GM06990 (cell line): ENCODE data around the gene OBSCN.
A peak's percentile ranks its signal among the peaks of the same experiment; 100 is the strongest.

Experiments used
- DNase-seq: peaks from one replicate; pipeline ENCODE4 v3.0.0-alpha.2; 2011; ENCODE audit not compliant: insufficient read length; ENCODE audit errors: extremely low read depth
- H3K27me3 ChIP-seq: replicated peaks from 2 replicates; pipeline ENCODE4 v1.6.0; 2011; ENCODE audit warnings: low read length; ENCODE audit not compliant: control insufficient read depth, insufficient read depth
- H3K36me3 ChIP-seq: 2 replicates; pipeline ENCODE4 v1.5.1; 2011; ENCODE audit warnings: low read length; ENCODE audit not compliant: control insufficient read depth, insufficient read depth
- H3K4me3 ChIP-seq: replicated peaks from 2 replicates; pipeline ENCODE4 v1.5.1; 2011; ENCODE audit warnings: low read depth, mild to moderate bottlenecking, control low read depth, low read length
- CTCF ChIP-seq: IDR thresholded peaks from 2 replicates; pipeline ENCODE4 v1.5.1; 2011; ENCODE audit warnings: low read length, control low read depth, mild to moderate bottlenecking, inconsistent platforms; ENCODE audit not compliant: insufficient read depth, poor library complexity, severe bottlenecking

Gene OBSCN

DNA sequence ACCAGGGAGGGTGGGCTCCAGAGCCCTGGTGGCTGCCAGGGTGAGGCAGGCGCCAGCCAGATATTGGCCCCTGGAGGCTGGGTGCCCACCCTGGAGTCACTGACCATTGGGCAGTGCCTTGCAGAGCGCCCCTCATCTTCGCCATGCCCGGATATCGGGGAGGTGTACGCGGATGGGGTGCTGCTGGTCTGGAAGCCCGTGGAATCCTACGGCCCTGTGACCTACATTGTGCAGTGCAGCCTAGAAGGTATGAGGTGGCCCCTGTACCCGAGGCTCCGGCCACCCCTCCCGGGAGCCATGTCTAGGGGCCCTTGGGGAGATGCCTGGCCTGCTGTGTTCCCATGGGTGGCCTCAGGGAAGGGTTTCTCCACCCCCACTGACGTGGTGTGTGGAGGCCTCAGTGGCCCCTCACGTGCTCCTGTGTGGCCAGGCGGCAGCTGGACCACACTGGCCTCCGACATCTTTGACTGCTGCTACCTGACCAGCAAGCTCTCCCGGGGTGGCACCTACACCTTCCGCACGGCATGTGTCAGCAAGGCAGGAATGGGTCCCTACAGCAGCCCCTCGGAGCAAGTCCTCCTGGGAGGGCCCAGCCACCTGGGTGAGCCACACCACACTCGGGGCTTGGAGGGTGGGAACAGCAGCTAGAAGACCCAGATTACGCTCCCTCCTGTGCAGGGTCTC lies 167.9 kb downstream of the OBSCN start:
- Histone ChIP-seq H3K4me3 (no peak overlapping the region), H3K36me3 (no peaks in the 10 kb centered on the region), H3K27me3 (no peaks in the 10 kb centered on the region)
- no peak for TF ChIP-seq CTCF
- DNase-seq: no peak

DNA sequence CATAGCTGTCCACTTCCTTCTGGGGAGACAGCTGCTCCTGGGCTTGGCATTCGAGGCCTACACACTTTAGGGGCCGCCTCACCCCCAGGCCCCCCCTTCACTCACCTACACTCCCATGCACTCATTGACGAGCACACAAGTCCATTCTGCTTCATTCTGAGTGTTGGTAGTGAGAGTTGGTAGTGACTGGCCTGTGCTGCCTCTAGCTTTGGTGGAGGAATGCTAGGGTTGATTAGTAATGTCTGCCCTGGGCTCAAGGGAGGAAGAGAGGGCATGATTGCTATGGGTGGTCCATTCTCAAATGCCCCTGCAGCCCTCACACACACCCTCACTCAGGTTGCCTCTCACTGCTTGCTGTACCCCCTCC lies 168.4 kb downstream of the OBSCN start:
- TF ChIP-seq CTCF: no peak
- H3K4me3 ChIP-seq: no peak overlapping the region
- H3K36me3 ChIP-seq: no peaks in the 10 kb centered on the region
- no peaks in the 10 kb centered on the region for H3K27me3 ChIP-seq
- DNase-seq: no peak

GRCh38 chr1:228376651-228377631 lies 169.1 kb downstream of the OBSCN start:
- H3K36me3 ChIP-seq: no peaks in the 10 kb centered on the region
- DNase-seq: no peak
- no peaks in the 10 kb centered on the region for H3K27me3 ChIP-seq
- TF ChIP-seq CTCF: no peak
- H3K4me3 ChIP-seq: no peak overlapping the region

DNA sequence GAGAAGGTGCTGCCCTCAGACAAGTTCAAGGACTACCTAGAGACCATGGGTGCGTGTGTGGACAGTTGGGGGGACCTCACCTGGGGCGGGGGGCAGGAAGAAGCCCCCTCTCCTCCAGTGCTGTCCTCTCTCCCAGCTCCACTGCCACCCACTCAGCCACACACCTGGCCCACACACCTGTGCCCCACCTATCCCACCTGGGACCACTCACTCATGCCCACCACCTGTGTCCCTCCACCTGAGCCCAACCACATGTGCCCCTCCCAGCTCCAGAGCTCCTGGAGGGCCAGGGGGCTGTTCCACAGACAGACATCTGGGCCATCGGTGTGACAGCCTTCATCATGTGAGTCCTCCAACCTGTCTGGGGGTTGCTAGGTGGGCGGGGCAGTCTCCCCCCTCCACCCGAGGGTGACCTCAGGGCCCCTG lies 169.8 kb downstream of the OBSCN start:
- H3K4me3 ChIP-seq: no peak overlapping the region
- H3K36me3 ChIP-seq: no peaks in the 10 kb centered on the region
- DNase-seq: no peak
- TF ChIP-seq CTCF: no peak
- no peaks in the 10 kb centered on the region for H3K27me3 ChIP-seq

GRCh38 chr1:228378090-228378872 lies 170.4 kb downstream of the OBSCN start:
- peak; percentile 41 for TF ChIP-seq CTCF
- H3K4me3 ChIP-seq: peak overlapping the region; percentile 43
- peak; percentile 50 for DNase-seq
- H3K27me3 ChIP-seq: no peaks in the 10 kb centered on the region
- H3K36me3 ChIP-seq: no peaks in the 10 kb centered on the region
